ELF-1 (cell line): ENCODE results near the gene CDH23.
"Not testable (repeated sequence)": the region's sequence is repeated elsewhere in the genome, so short reads cannot be mapped to it uniquely, and the experiment has no call there.

Source experiments
- DNase-seq: peaks from one replicate; pipeline ENCODE4 v3.0.0-alpha.2; 2016; ENCODE audit warnings: low read depth, low spot score

The CDH23 gene

DNA sequence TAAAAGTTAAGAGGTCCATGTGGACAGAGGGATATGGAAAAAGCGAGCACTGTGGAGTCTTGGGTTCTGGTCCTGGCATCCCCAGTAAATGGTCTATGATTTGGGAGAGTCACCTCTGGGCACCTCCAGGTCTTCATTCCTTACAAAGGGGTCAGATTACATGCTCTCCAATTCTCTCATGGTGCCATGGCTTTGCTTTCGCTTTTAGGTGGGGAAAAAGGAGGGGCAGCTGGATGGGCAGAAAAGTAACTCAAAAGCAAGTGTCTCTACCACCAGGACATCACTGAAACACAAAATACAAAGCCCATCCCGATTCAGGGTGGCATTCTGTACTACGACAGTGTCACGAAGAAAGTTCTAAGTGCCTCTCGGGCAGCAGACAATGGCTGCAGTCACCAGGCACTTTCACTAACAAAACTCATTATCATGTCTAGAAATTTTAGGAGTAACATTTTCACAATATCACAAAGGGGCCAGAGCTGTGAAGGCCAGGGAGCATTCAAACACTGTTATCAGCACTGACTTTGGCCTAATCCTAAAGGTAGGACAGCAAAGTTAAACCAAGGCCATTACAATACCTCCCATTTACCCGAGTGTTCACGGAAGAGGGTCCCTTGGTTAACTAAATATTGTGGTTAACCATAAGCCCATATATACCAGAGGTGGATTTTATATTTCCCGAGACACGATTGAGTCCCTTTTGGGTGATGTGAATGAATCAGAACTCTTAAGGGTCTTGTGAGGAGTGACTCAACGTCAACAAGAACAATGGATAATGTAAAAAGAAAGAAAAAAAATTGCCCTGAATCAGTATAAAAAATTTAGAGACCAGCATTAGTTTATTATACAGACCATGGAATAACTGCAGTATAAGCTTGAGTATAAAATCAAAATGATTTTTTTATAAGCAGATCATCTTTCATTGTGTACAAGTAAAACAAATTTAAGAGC lies 451.9 kb downstream of the CDH23 start:
- DNase-seq, result no peak

DNA sequence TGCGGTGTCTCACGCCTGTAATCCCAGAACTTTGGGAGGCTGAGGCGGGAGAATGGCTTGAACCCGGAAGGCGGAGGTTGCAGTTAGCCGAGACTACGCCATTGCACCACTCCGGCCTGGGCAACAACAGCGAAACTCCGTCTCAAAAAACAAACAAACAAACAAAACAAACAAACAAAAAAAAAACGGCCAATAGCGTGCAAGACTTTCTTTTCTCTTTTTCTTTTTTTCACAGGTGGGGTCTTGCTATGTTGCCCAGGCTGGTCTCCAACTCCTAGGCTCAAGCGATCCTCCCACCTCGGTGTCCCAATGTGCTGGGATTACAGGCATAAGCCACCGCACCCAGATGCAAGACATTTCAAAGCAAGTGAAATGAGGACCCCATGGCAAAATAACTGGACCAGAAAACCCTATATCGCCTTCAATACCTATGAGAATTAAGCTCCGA lies 452.8 kb downstream of the CDH23 start:
- no peak for DNase-seq

DNA sequence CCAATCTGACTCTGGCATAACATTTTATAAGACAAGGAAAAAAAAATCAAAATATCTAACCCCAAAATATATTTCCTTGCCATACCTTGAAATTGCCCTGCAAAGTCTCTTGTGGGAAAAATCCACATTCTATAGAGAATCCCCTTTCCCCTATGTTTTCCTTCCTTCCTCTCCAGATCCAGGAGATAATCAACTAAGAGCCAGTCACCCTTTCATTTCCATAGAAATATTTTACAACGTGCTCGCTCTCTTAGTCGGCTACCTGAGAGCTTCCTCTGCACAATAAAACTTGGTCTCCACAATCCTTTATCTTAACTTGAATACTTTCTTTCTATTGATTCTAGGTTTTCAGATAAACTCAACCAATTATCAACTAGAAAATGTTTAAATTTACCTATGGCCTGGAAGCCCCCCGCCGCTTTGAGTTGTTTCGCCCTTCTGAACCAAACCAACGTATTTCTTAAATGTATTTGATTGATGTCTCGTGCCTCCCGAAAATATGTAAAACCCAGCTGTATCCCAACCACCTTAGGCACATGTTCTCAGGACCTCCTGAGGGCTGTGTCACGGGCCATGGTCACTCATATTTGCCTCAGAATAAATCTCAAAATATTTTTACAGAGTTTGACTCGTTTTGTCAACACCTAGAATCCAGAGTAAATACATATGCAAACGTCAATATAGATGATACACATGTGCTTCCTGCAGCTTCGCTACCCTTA lies 453.5 kb downstream of the CDH23 start:
- DNase-seq, result no peak

DNA sequence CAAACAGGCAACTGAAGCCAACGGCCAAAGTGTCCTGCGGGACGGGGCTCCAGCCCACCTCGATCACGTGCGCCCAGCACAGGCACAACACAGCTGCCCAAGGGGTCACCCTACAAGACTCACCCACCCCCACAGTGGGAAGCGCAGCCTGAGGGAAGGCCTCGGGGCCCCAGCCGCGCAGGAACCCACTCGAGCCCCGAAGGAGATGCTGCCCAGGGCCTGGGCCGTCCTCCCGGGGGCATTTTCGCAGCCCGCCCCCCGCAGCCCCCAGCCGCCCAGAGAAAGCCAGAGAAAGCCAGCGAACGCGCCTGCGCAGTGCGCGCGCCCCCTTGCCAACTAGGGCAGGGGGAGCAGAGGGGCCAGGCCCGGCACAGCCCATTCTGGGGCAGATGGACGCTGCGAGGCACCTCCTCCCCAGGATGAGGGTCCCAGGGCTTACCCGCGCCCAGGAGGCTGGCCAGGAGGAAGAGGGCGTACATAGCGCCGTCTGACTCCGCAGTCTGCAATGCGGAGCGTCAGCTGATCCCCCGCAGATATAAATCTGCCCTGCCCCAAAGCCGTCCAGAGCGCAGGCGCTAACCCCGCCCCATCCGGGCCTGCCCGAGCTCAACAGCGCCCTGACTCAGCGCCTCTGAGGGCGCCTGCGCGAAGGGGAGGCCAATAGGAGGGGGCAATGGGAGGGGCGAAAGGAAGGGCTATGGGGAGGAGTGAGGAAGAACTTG lies 454.2 kb downstream of the CDH23 start, which contains the start of gene PSAP:
TSS of gene PSAP (minus strand) at position 509 of the 722 bp plus-strand sequence. CDS start at position 479, 30 bp downstream.
- DNase-seq, result peak; percentile 99

DNA sequence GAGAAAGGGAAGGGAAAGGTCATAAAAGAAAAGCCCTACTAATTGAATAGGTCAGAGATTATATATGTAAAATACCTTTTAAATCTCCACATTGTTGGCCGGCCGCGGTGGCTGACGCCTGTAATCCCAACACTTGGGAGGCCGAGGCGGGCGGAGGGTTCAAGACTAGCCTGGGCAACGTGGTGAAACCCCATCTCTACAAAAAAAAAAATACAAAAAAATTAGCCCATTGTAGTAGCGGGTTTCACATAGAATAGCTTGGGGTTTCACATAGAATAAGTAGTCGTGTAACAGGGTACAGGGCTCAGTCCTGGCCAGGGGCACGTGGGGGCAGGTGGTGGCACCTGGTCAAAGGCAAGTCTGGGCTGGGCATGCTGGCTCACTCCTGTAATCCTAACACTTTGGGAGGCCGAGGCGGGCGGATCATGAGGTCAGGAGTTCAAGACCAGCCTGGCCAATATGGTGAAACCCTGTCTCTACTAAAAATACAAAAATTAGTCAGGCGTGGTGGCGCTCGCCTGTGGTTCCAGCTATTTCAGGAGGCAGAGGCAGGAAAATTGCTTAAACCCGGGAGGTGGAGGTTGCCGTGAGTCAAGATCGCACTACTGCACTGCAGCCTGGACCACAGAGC lies 454.9 kb downstream of the CDH23 start:
- not testable (repeated sequence) for DNase-seq

DNA sequence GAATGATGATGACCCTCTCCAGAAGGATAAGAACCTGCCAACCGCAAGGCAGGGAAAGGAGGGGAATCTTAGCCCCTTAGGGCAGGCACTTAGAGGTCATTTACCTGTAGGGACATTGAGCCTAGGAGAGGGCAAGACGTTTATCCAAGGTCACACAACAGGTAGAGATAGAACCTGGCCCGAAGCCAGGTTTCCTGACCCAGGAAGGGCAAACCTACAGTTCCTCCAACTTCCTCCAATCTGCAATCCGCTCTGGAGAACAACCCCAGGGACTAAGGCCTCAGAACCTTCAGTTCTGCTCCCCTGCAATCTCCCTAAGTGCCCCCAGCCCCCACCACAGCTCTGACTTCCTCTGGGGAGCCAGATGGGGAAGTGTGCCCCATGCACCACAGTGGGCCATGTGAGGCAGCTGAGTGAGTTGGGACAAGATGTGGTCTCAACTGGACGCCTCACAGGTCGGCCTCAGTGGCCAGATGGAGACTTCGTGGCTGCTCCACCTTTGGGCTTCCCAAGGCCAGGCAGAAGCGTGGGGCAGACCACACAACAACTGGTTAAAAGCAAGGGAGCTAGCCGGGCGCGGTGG lies 455.7 kb downstream of the CDH23 start:
- DNase-seq, result no peak

DNA sequence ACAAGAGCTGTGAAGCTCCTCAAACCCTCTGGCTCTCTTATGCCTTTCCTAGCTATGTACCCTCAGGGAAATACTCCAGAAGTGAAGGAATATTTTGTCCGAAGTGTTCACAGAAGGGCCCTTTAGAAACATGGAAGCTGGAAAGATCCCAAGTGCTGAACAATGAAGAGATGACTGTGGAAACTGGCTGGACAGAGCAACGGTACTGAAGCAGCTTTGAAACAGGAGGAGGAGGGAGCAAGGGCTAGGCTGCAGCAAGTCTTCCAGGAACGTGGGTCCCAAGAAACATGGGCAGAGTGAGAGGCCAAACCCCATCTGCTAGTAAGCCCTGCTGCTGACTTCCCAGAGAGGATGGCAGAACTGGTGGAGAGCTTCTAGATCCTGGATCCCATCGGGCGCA lies 457.3 kb downstream of the CDH23 start:
- DNase-seq, result no peak

DNA sequence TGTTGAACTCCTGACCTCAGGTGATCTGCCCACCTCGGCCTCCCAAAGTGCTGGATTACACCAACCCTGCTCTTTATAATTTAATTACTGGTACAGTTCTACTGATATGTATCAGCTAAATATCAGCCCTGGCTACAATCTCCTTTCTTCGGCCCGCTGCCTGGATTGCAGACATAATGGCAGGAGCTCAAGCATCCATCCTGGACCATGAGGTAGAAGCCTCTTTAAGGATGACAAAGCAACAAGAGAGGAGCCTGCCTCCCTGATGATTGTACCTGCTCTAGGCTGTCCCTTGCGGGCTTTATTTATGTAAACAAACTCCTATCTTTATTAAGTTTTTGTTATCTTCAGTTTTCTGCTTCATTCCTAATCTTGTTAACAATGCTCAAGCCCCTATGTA lies 459.9 kb downstream of the CDH23 start:
- no peak for DNase-seq

DNA sequence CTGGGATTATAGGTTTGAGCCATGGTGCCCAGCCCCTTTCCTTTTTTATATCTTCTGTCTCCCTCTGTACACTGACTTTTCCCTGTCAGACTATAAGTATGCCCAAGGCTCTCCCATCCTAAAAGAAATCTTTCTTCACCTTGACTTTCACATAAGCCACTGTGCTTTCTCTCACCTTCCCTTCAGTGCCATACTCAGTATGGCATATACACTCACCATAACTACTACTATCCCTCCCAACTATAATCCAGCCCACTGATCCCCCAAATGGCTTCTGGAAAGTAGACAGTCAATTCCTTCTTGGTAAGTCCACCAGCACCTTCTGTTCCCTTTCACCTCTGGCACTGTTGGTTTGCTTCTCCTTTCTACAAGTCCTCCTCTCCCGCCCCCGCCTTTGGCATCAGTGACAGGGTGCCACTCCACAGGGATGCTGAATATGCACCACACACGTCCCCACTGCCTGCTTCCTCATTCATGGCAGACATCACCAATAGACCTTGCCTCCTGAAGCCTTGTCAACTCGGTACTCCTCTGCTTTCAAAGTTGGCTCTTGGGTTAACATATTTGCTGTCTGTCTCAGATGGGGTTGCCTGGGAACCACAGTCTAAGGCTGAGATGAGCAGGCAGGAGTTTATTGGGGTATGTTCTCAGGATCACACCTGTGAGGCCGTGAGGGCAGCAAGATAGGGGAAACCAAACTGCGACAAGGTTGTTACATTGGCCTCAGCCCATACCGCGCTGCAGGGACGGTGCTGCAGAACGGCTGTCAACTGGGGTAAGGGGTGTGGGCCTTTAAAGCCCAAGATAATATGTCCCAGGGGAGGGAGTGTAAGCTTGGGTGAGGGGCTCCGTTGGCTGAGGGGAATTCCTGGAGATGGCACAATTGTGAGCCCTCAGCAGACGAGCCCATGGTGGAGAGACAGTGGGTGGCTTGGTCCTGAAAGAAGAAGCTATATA lies 461.5 kb downstream of the CDH23 start:
- no peak for DNase-seq

DNA sequence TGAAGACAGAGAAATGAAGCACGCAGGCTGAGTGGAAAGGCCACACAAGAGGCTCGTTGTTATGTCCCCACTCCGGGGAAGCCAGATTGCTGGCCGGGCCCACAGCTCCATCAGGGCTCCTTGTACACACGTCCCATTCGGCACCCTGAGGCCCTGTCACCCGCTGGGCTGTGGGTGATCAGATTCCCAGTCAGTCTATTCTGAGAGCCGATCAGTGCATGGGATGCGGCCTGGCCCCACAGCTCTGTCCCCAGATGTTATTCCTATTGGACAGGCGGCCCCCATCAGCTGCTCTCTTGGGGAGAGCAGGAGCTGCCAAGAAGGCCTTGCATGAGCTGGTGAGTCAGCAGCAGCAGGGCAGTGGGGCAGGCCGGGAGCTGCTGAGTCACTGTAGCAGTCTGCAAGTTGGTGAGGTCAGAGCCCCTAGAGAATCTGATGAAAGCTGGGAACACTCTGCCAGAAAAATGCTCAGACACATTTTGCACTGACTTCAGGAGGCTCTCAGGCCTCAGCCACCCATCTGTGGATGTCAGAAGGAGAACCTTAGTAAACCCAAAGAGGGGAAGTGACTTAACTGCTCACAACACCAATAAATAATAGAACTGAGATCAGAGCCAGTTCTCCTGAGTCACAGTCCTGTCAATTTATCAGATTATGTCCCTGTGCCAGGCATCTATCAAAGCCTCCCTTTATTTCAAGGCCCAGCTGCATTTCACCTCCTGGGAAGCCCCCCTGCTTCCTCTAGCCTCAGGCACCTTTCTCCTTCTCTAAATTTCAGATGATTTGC lies 463.7 kb downstream of the CDH23 start:
- peak; percentile 93 for DNase-seq

DNA sequence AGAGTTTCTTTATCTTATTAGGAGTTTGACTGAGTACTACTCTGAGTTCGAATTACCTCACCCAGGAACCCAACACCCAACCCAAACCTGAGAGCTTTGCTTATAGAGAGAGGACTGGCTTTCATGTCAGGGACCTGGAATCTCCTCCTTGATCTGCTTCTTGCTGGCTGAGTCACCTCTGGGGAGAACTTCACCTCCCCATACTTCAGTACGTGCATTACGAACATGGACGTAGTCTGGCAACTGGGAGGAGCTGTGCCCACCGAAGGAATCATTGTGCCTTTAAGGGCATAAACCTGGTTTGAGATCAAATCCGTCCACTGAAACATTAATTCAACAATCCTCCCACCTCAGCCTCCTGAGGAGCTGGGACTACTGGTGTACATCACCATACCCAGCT lies 466.5 kb downstream of the CDH23 start:
- no peak for DNase-seq

DNA sequence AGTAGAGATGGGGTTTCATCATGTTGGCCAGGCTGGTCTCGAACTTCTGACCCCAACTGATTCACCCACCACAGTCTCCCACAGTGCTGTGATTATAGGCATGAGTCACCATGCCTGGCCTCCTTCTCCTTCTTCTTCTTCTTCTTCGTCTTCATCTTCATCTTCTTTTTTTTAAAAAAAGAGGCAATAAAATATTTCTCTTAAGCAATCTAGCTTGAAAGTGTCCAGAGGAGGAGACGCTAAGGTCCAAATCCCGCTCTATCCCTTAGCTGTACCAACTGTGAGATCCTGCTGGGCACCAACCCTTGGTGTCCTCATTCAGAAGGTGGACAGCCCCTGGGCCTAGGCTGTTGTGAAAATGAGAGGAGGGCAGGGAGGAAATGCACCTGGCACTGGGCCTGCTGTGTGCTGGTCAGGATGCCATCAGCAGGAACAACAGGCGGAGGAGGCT lies 468.2 kb downstream of the CDH23 start:
- DNase-seq, result no peak
